GM12891 (cell line): ENCODE data around the gene PPP6R3.

Experiments
- DNase-seq: peaks from one replicate; pipeline ENCODE4 v3.0.0; 2011; ENCODE audit warnings: low spot score; ENCODE audit not compliant: insufficient read length
- FAIRE-seq: peaks from 2 replicates; lab custom pipeline; 2011; peaks lifted over from hg19 to GRCh38; lab: Jason Lieb, UNC
- PAX5 ChIP-seq: IDR thresholded peaks from 2 replicates; pipeline ENCODE4 v1.6.1; 2011; ENCODE audit warnings: low read length, moderate library complexity, mild to moderate bottlenecking; ENCODE audit not compliant: insufficient read depth, severe bottlenecking
- POLR2A ChIP-seq: IDR thresholded peaks from 2 replicates; pipeline ENCODE4 v1.6.1; 2011; ENCODE audit warnings: low read depth, low read length, control low read depth
- POLR2AphosphoS5 ChIP-seq: IDR thresholded peaks from 2 replicates; pipeline ENCODE4 v1.6.1; 2011; ENCODE audit warnings: low read depth, low read length, control low read depth
- POU2F2 ChIP-seq: IDR thresholded peaks from 2 replicates; pipeline ENCODE4 v1.6.1; 2011; ENCODE audit warnings: low read depth, mild to moderate bottlenecking, control low read depth, low read length, moderate library complexity
- SPI1 ChIP-seq: IDR thresholded peaks from 2 replicates; pipeline ENCODE4 v1.6.1; 2011; ENCODE audit warnings: low read depth, low read length, control low read depth
- TAF1 ChIP-seq: IDR thresholded peaks from 2 replicates; pipeline ENCODE4 v1.6.1; 2011; ENCODE audit warnings: low read depth, low read length, control low read depth

Gene PPP6R3

DNA sequence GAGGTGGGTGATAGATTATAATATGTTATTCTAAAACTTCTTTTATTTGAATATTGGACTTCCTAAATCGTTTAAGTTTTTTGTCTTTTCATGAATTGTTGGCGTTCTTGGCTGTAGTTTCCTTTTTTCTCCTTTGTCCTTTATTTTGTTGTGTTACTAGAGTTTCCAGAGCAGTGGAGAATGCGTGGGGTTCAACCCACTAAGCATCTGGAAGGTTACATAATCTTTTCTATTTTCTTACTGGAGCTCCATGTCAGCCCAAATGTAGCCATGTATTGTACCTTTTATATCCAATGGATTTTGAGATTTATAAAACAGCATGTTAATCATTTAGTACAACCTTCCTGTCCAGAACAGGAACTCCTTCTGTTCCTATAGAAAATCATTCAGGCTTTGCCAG is 63.2 kb downstream of the PPP6R3 start:
- no peak for FAIRE-seq
- TF ChIP-seq POU2F2: no peak
- TF ChIP-seq SPI1: no peak
- TF ChIP-seq TAF1: no peak
- no peak for TF ChIP-seq PAX5
- no peak for TF ChIP-seq POLR2AphosphoS5
- TF ChIP-seq POLR2A: no peak
- DNase-seq: no peak

- no peak for TF ChIP-seq POLR2AphosphoS5
- no peak for TF ChIP-seq POLR2A
- no peak for TF ChIP-seq TAF1
- no peak for TF ChIP-seq POU2F2
- no peak for TF ChIP-seq PAX5
- no peak for TF ChIP-seq SPI1
- FAIRE-seq (no peak), DNase-seq (no peak)
Observed at GRCh38 chr11:68524213-68524612, 63.7 kb downstream of the PPP6R3 start.

- TF ChIP-seq POU2F2 (no peak), POLR2A (no peak), PAX5 (no peak), POLR2AphosphoS5 (no peak), TAF1 (no peak), SPI1 (no peak)
- no peak for FAIRE-seq
- DNase-seq: no peak
Observed at GRCh38 chr11:68524681-68525080, 64.1 kb downstream of the PPP6R3 start.

GRCh38 chr11:68525336-68525735 is 64.8 kb downstream of the PPP6R3 start:
- no peak for DNase-seq
- FAIRE-seq: no peak
- TF ChIP-seq TAF1 (no peak), SPI1 (no peak), POLR2AphosphoS5 (no peak), POLR2A (no peak), PAX5 (no peak), POU2F2 (no peak)

GRCh38 chr11:68525930-68526329 is 65.4 kb downstream of the PPP6R3 start:
- TF ChIP-seq SPI1 (no peak), TAF1 (no peak), POU2F2 (no peak), POLR2AphosphoS5 (no peak), POLR2A (no peak), PAX5 (no peak)
- DNase-seq (no peak), FAIRE-seq (no peak)

- FAIRE-seq (no peak), DNase-seq (no peak)
- no peak for TF ChIP-seq POLR2A
- no peak for TF ChIP-seq POLR2AphosphoS5
- TF ChIP-seq TAF1: no peak
- no peak for TF ChIP-seq PAX5
- TF ChIP-seq POU2F2: no peak
- no peak for TF ChIP-seq SPI1
Observed at GRCh38 chr11:68527585-68527984, 67.0 kb downstream of the PPP6R3 start.

- DNase-seq (no peak), FAIRE-seq (peak; percentile 38)
- TF ChIP-seq POLR2AphosphoS5 (no peak), POLR2A (no peak), SPI1 (no peak)
Observed at GRCh38 chr11:68528630-68529029, 68.1 kb downstream of the PPP6R3 start.

GRCh38 chr11:68531129-68531693 is 70.7 kb downstream of the PPP6R3 start:
- TF ChIP-seq TAF1: no peak
- no peak for TF ChIP-seq PAX5
- no peak for TF ChIP-seq POLR2A
- no peak for TF ChIP-seq POLR2AphosphoS5
- no peak for TF ChIP-seq SPI1
- no peak for TF ChIP-seq POU2F2
- FAIRE-seq: no peak
- DNase-seq: no peak

DNA sequence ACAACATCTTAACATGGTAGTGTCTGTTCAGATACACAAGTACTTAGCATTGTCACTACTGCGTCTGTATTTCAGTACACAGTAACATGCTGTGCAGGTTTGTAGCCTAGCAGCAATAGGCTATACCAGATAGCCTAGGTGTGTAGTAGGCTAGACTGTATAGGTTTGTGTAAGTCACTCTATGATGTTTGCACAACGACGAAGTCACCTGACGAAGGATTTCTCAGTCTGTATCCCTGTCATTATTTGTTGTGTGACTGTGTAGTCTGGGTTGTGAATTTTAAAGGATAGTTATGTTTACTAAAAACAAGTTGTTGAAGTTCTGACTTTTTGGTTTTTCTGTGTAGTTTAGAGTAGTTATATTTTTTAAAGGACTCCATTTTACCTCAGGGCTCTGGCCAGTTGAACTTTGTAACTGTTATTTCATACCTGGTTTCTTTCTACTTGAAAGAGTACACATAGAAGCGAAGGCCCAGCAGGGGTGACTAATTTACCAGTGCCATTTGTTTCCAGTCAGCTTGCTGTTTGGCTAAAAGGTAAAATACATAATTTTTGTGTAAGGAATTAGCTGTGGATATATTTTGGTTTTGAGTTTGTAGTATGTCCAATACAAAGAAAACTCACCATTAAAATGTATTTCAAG is 72.3 kb downstream of the PPP6R3 start:
- DNase-seq: no peak
- no peak for FAIRE-seq

More for the DNA sequence above, 72.3 kb downstream of the PPP6R3 start:
- TF ChIP-seq SPI1 (no peak), TAF1 (no peak), PAX5 (no peak), POLR2AphosphoS5 (no peak), POU2F2 (no peak), POLR2A (no peak)
